ENCODE data around the gene CADM1.

CADM1 gene

DNA sequence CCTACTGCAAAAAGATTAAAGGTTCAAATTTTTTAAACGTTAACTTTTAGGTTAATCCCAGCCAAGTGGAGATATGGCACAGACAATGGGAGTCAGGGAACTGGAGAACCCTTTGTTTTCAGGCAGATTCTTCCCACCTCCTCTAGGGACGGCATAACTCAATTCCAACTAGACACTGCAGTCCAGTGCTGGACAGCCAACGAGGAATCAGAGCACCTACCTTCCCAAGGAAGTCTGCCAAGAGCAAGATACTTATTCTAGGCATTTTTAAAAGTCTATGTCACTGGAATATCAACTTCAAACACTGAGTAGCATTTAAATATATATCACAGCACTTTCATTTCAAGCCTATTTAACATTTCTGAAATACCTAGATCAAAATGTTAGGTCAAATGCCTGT, 7.3 kb downstream of the CADM1 start:
- Histone ChIP-seq H3K4me1 (ENCODE audit: insufficient read depth, poor library complexity, severe bottlenecking) (no peaks in the 10 kb centered on the region), H3K27me3 (ENCODE audit: insufficient read depth, poor library complexity, severe bottlenecking) (peaks cover 38% of the 10 kb centered on the region), H3K4me3 (ENCODE audit: severe bottlenecking) (no peak overlapping the region), H3K9me3 (ENCODE audit: severe bottlenecking) (no peaks in the 10 kb centered on the region), H3K36me3 (ENCODE audit: low read depth) (no peaks in the 10 kb centered on the region), H3K27ac (ENCODE audit: poor library complexity, severe bottlenecking) (no peak overlapping the region)
- ATAC-seq (ENCODE audit: low read depth) (no peak), DNase-seq (ENCODE audit: low spot score) (no peak)
- TF ChIP-seq, protein P1, sequence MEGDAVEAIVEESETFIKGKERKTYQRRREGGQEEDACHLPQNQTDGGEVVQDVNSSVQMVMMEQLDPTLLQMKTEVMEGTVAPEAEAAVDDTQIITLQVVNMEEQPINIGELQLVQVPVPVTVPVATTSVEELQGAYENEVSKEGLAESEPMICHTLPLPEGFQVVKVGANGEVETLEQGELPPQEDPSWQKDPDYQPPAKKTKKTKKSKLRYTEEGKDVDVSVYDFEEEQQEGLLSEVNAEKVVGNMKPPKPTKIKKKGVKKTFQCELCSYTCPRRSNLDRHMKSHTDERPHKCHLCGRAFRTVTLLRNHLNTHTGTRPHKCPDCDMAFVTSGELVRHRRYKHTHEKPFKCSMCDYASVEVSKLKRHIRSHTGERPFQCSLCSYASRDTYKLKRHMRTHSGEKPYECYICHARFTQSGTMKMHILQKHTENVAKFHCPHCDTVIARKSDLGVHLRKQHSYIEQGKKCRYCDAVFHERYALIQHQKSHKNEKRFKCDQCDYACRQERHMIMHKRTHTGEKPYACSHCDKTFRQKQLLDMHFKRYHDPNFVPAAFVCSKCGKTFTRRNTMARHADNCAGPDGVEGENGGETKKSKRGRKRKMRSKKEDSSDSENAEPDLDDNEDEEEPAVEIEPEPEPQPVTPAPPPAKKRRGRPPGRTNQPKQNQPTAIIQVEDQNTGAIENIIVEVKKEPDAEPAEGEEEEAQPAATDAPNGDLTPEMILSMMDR (IDR thresholded peaks at IDR 0.05; ENCODE audit: poor library complexity, severe bottlenecking) = no peak

DNA sequence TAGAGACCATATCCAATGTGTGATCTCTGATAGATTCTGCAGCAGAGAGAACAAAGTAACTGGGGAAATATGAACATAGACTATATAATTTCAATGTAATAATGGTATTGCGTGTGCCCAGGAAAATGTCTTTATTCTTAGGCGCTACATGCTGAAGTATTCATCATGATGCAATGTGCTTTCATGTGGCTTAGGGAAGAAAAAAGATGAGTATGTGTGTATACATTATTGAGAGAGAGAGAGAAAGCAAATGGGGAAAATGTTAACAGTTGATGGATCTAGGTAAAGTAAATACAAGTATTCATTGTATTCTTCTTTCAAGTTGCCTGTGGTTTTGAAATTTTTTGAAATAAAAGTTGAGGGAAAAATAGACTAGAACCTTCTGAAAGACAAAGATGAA, 10.3 kb downstream of the CADM1 start:
- Histone ChIP-seq H3K9me3 (ENCODE audit: severe bottlenecking) (no peaks in the 10 kb centered on the region), H3K27me3 (ENCODE audit: insufficient read depth, poor library complexity, severe bottlenecking) (peaks cover 8% of the 10 kb centered on the region), H3K36me3 (ENCODE audit: low read depth) (no peaks in the 10 kb centered on the region), H3K27ac (ENCODE audit: poor library complexity, severe bottlenecking) (no peak overlapping the region), H3K4me3 (ENCODE audit: severe bottlenecking) (no peak overlapping the region), H3K4me1 (ENCODE audit: insufficient read depth, poor library complexity, severe bottlenecking) (peaks cover 4% of the 10 kb centered on the region)
- no peak for ATAC-seq (ENCODE audit: low read depth)
- DNase-seq (ENCODE audit: low spot score) = no peak
- TF ChIP-seq, protein P1 (IDR thresholded peaks at IDR 0.05; ENCODE audit: poor library complexity, severe bottlenecking) = no peak

DNA sequence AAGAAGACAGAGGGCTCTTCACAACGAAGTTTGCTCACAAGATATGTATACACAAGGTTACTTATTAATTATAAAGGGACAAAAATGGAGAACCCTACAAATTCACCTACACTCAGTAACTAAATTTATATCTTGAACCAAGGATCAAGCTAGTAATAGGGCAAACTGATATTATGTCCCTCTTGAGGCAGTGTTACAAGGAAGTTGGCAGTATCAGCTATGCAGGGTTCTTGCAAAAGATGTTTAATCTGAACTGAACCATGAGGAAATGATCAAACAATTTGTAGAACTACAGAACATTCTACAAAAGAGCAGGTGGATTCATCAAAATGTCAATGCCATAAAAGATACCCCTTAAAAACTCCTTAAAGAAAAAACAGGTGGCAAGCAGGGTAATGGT, 10.7 kb downstream of the CADM1 start:
- Histone ChIP-seq H3K4me3 (ENCODE audit: severe bottlenecking) (no peak overlapping the region), H3K4me1 (ENCODE audit: insufficient read depth, poor library complexity, severe bottlenecking) (peaks cover 4% of the 10 kb centered on the region)
- no peak for ATAC-seq (ENCODE audit: low read depth)

DNA sequence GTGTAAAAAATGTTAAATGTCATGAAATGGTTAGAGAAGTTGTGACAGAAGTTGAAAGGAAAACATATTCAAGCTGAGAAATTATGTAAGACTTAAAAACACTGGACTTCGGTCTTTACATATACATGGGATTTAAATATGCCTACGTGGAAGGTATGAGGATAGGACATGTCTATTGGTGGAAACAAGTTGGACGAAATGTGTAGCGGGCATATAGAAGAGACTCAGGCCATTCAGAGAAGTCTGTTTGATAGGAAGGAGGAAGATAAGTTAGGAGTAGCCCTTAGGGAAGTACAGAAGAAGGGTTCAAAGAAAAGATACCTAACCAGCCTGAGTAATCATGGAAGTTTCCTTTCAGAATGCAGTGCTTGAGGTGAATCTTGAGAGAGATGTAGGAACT, 14.7 kb downstream of the CADM1 start:
- Histone ChIP-seq H3K4me1 (ENCODE audit: insufficient read depth, poor library complexity, severe bottlenecking) (peaks cover 4% of the 10 kb centered on the region), H3K4me3 (ENCODE audit: severe bottlenecking) (no peak overlapping the region), H3K9me3 (ENCODE audit: severe bottlenecking) (no peaks in the 10 kb centered on the region), H3K27ac (ENCODE audit: poor library complexity, severe bottlenecking) (no peak overlapping the region), H3K36me3 (ENCODE audit: low read depth) (no peaks in the 10 kb centered on the region), H3K27me3 (ENCODE audit: insufficient read depth, poor library complexity, severe bottlenecking) (no peaks in the 10 kb centered on the region)
- DNase-seq (ENCODE audit: low spot score) (no peak), ATAC-seq (ENCODE audit: low read depth) (no peak)
- TF ChIP-seq, protein P1 (IDR thresholded peaks at IDR 0.05; ENCODE audit: poor library complexity, severe bottlenecking) = no peak

More for the DNA sequence above, 10.7 kb downstream of the CADM1 start:
- H3K9me3 ChIP-seq (ENCODE audit: severe bottlenecking) = no peaks in the 10 kb centered on the region
- H3K27ac ChIP-seq (ENCODE audit: poor library complexity, severe bottlenecking) = no peak overlapping the region
- H3K36me3 ChIP-seq (ENCODE audit: low read depth) = no peaks in the 10 kb centered on the region
- DNase-seq (ENCODE audit: low spot score) = no peak
- TF ChIP-seq, protein P1 (IDR thresholded peaks at IDR 0.05; ENCODE audit: poor library complexity, severe bottlenecking) = no peak
- peaks cover 4% of the 10 kb centered on the region for H3K27me3 ChIP-seq (ENCODE audit: insufficient read depth, poor library complexity, severe bottlenecking)

DNA sequence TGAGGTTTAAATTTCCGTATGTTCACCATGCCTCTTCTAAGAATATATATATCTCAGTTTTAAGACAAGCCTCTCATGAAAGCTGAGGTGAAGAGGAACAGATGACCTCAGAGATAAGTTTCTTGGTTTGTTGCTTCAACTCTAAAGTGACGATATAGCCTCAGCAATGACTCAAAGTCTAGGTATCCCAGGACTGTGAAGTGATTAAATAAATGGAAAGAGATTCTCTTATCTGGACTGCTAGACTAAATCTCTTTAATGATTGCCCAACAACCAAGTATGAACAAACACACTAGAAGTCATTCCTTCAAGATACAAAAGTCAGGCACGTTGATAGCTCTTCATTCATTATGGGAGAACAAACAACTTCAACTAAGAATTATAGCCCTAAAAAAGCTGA, 15.3 kb downstream of the CADM1 start:
- H3K27ac ChIP-seq (ENCODE audit: poor library complexity, severe bottlenecking) = no peak overlapping the region
- H3K36me3 ChIP-seq (ENCODE audit: low read depth) = no peaks in the 10 kb centered on the region
- no peaks in the 10 kb centered on the region for H3K9me3 ChIP-seq (ENCODE audit: severe bottlenecking)
- H3K4me1 ChIP-seq (ENCODE audit: insufficient read depth, poor library complexity, severe bottlenecking) = peaks cover 4% of the 10 kb centered on the region
- no peak overlapping the region for H3K4me3 ChIP-seq (ENCODE audit: severe bottlenecking)
- H3K27me3 ChIP-seq (ENCODE audit: insufficient read depth, poor library complexity, severe bottlenecking) = no peaks in the 10 kb centered on the region
- ATAC-seq (ENCODE audit: low read depth) (peak; percentile 67; the same call in 2 of the 3 replicates), DNase-seq (ENCODE audit: low spot score) (no peak)
- TF ChIP-seq, protein P1 (IDR thresholded peaks at IDR 0.05; ENCODE audit: poor library complexity, severe bottlenecking) = no peak

Data from RWPE2 (cell line).